Measurements from ENCODE around the gene ABCB8. TPM values are rescaled to one million over a fixed set of nuclear protein-coding genes. Genes with fewer than 3 reads are reported as not detected.

ABCB8 gene
- total RNA-seq, 2 experiments from 2014 or later, result 48.1 to 48.3 TPM

DNA sequence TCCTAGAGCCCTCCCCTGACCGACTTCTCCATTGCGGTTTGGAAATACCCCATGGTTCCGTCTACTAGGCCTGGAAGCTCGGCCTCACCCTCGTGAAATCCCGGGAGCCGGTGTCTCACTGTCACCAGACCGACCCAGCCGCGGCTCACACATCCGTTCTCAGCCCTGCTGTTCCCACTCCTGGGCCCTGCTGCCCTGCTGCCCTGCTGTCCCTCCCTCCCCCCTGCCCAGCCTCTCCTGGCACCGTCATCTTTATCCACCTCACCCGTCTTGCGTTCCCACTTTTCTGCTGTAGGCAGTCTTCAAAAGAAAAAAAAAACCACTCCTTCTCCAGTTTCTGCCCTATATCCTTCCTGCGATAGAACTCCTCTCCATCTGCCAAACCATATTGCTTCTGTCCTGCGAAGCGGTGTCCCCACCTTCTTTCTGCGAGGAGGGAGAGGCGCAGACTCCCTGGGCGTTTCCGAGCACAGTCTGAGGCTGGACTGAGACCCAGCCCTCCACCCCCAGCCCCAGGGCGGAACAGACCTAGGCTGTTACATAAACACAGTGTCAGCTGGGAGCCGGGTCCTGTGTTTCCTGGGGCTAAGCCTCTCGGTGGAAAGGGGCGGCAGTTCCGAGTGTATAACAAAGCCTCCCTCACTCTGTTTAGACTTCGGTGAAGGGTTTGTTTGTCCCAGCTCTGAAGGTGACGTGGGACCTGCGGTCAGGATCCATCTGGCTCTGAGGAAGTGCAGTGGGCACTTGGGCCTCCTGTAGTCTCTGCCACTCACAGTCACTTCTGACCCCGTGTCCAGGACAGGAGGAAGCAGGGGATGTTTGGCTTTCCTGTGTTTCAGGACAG, 60.8 kb downstream of the ABCB8 start:
- Mint-ChIP-seq H3K4me1 (peaks cover 17% of the 10 kb centered on the region), H3K4me3 (peak overlapping the region; percentile 35), H3K36me3 (no peaks in the 10 kb centered on the region), H3K27ac (peak overlapping the region; percentile 23), H3K9me3 (no peaks in the 10 kb centered on the region), H3K27me3 (peaks cover 19% of the 10 kb centered on the region)
- no peak for DNase-seq
- ATAC-seq (ENCODE audit: low read depth), result no peak
- POLR2A ChIA-PET, result interaction anchor here (0.5 kb wide), 1 partner anchor 36 kb away, joined by 3 read pairs; no protein-coding TSS in a partner anchor

GRCh38 chr7:151089893-151090730, 61.9 kb downstream of the ABCB8 start:
- Mint-ChIP-seq H3K4me3 (no peak overlapping the region), H3K36me3 (no peaks in the 10 kb centered on the region), H3K27ac (no peak overlapping the region), H3K27me3 (peaks cover 12% of the 10 kb centered on the region), H3K9me3 (no peaks in the 10 kb centered on the region), H3K4me1 (peaks cover 13% of the 10 kb centered on the region)
- POLR2A ChIA-PET, result interaction anchor here (1.0 to 1.5 kb wide), 2 partner anchors 10 to 137 kb away, joined by 3 read pairs; partner anchors contain the start of genes ABCF2 and FASTK
- ATAC-seq (ENCODE audit: low read depth) (no peak), DNase-seq (no peak)

DNA sequence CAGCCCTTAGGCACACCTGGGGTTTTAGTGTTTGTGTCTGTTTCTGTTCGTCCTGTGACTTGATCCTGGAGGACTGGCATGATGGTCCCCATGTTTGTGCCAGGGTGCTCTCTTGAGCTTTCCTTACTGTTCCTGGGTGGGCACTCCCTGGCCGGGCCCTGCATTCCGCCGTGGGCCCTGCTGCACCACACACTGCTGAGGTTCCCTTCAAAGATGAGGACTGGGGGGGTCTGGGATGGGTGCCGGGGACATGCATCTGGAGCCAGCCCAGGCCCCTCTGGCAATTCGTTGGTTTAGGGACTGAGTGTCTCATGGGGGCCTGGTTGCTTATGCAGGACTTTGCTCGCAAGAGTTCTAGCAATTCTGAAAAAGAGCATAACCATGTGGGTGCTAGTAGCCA, 62.8 kb downstream of the ABCB8 start:
- H3K4me3 Mint-ChIP-seq, result no peak overlapping the region
- POLR2A ChIA-PET, result interaction anchor here (1.0 to 1.5 kb wide), 2 partner anchors 10 to 136 kb away, joined by 3 read pairs; partner anchors contain the start of genes ABCF2 and FASTK
- H3K27ac Mint-ChIP-seq, result no peak overlapping the region
- H3K27me3 Mint-ChIP-seq, result peaks cover 6% of the 10 kb centered on the region
- DNase-seq (no peak), ATAC-seq (ENCODE audit: low read depth) (no peak)
- peaks cover 7% of the 10 kb centered on the region for H3K4me1 Mint-ChIP-seq
- no peaks in the 10 kb centered on the region for H3K36me3 Mint-ChIP-seq
- no peaks in the 10 kb centered on the region for H3K9me3 Mint-ChIP-seq

GRCh38 chr7:151091431-151091830, 63.2 kb downstream of the ABCB8 start:
- Mint-ChIP-seq H3K4me3 (no peak overlapping the region), H3K9me3 (no peaks in the 10 kb centered on the region), H3K4me1 (peaks cover 7% of the 10 kb centered on the region), H3K27ac (no peak overlapping the region), H3K27me3 (peaks cover 6% of the 10 kb centered on the region), H3K36me3 (no peaks in the 10 kb centered on the region)
- no peak for ATAC-seq (ENCODE audit: low read depth)
- POLR2A ChIA-PET, result interaction anchor here (1.5 kb wide), 1 partner anchor 11 kb away, joined by 3 read pairs; the partner anchor contains the start of gene FASTK
- DNase-seq, result no peak

DNA sequence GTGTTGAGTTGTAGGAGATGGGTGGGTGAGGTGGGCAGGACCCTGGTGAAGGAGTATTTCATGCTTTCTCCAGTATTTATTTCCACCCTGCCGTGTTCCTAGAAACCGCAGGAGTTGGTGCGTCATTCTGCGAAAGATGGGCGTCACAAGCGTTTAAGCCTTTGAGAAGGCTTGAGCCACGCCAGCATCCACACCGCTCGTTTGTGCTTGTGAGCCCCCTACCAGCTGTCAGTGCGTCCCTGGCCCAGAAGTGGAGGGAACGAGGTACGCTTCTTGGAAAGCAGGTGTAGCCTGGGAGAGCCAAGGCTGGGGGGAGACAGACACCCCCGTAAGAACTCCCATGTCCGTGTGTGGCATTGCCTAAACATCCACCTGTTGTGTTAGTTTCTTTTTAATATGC, 63.7 kb downstream of the ABCB8 start:
- Mint-ChIP-seq H3K36me3 (no peaks in the 10 kb centered on the region), H3K27me3 (peaks cover 6% of the 10 kb centered on the region), H3K9me3 (no peaks in the 10 kb centered on the region), H3K4me1 (peaks cover 7% of the 10 kb centered on the region), H3K27ac (no peak overlapping the region), H3K4me3 (no peak overlapping the region)
- DNase-seq (no peak), ATAC-seq (ENCODE audit: low read depth) (no peak)
- POLR2A ChIA-PET, result no interaction called here

- no peak overlapping the region for H3K27ac Mint-ChIP-seq
- no peak for ATAC-seq (ENCODE audit: low read depth)
- no peak overlapping the region for H3K4me3 Mint-ChIP-seq
- H3K36me3 Mint-ChIP-seq, result no peaks in the 10 kb centered on the region
- DNase-seq, result peak; percentile 21
- H3K9me3 Mint-ChIP-seq, result no peaks in the 10 kb centered on the region
- POLR2A ChIA-PET, result no interaction called here
- H3K4me1 Mint-ChIP-seq, result peaks cover 3% of the 10 kb centered on the region
- H3K27me3 Mint-ChIP-seq, result peaks cover under 1% of the 10 kb centered on the region
These were observed 65.5 kb downstream of the ABCB8 start for GRCh38 chr7:151093748-151094147.

GRCh38 chr7:151094675-151095074, 66.4 kb downstream of the ABCB8 start:
- Mint-ChIP-seq H3K9me3 (no peaks in the 10 kb centered on the region), H3K27me3 (no peaks in the 10 kb centered on the region), H3K4me3 (no peak overlapping the region), H3K27ac (no peak overlapping the region), H3K36me3 (no peaks in the 10 kb centered on the region), H3K4me1 (no peaks in the 10 kb centered on the region)
- ATAC-seq (ENCODE audit: low read depth), result no peak
- POLR2A ChIA-PET, result no interaction called here
- DNase-seq, result no peak

DNA sequence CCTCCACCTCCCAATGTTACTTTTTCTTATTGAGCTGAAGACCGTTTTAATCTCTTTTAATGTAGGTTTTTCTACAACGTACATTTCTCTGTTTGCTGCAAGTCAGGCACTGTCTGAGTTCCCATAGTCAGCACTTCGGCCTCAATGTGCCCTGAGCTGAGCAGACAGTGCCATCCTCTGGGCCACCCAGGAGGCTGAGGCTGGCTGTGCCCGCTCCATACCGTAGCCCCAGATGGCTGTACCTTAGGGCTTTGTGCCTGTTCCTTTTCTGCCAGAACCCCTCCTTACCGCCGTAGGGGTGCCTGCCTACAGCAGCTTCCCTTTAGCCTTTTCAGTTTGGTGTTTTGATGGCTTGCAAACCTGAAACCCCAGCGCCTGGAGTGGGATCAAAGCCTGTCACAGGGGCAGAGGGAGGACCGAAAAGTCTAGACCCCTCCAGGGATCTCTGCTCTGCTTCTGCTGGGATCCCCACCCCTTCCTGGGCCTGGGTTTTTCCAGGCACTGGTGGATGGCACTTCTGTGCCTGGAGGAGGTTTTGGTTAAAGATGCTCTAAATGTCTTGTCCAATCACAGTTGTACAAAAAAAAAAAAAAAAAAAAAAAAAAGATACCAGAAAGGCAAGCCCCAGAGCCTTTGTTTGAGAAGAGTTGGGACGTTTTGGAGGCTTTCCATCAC, 67.0 kb downstream of the ABCB8 start:
- POLR2A ChIA-PET, result no interaction called here
- no peaks in the 10 kb centered on the region for H3K36me3 Mint-ChIP-seq
- H3K27ac Mint-ChIP-seq, result no peak overlapping the region
- H3K27me3 Mint-ChIP-seq, result no peaks in the 10 kb centered on the region
- H3K9me3 Mint-ChIP-seq, result no peaks in the 10 kb centered on the region
- no peak for DNase-seq
- no peak overlapping the region for H3K4me3 Mint-ChIP-seq
- no peak for ATAC-seq (ENCODE audit: low read depth)
- no peaks in the 10 kb centered on the region for H3K4me1 Mint-ChIP-seq

DNA sequence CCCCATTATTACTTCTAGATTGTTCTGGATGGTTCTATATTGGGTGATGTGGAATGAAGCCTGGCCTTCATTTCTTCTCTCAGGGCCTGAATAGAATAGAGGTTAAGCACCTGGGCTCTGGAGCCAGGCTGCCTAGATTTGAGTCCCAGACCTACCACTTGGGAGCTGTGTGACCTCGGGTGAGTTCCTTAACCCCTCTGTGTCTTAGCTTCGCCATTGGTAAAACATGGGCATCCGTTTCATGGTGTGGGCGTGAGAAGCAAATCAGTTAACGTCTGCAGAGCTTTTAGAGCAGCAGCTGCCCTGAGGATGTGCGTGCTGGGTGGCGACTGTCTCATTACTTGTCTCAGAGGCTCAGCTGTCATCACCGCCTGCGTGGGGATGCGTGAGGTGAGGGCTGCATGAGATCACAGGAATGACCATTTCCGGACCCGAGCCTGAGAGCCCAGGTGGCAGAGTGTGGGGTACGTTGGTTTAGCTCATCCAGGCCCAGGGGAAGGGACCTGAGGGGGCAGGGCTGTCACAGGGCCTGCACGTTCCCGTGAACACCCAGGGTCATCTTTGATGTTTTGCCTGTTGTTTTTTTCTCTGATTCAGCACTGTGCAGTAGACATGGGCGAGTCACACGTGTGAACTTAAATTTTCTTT, 67.7 kb downstream of the ABCB8 start:
- no peak overlapping the region for H3K27ac Mint-ChIP-seq
- no peaks in the 10 kb centered on the region for H3K9me3 Mint-ChIP-seq
- POLR2A ChIA-PET, result no interaction called here
- H3K36me3 Mint-ChIP-seq, result no peaks in the 10 kb centered on the region
- no peaks in the 10 kb centered on the region for H3K27me3 Mint-ChIP-seq
- ATAC-seq (ENCODE audit: low read depth), result no peak
- no peak overlapping the region for H3K4me3 Mint-ChIP-seq
- H3K4me1 Mint-ChIP-seq, result no peaks in the 10 kb centered on the region
- no peak for DNase-seq

Other genes with a start within 250 kb of the ABCB8 start
- under 1 TPM; 0.61 to 0.82 TPM for gene TMEM176B, start 228.1 kb upstream of the ABCB8 start, total RNA-seq
- under 1 TPM in 1 of 2 experiments, not detected in 1; 0.54 TPM for gene TMEM176A, start 227.7 kb upstream of the ABCB8 start, total RNA-seq
- gene AOC1, start 175.9 kb upstream of the ABCB8 start, total RNA-seq, result not detected
- gene KCNH2, start 50.1 kb upstream of the ABCB8 start, total RNA-seq, result under 1 TPM; 0.50 to 0.54 TPM
- gene NOS3, start 37.4 kb upstream of the ABCB8 start, total RNA-seq, result 10 to 100 TPM; 12.5 to 15.8 TPM
- gene ATG9B, start 4.0 kb upstream of the ABCB8 start, total RNA-seq, result 10 to 100 TPM; 11.1 to 11.6 TPM
- gene ASIC3, start 20.1 kb downstream of the ABCB8 start, total RNA-seq, result 1 to 10 TPM; 4.7 to 6.0 TPM
- 10 to 100 TPM; 15.3 to 15.9 TPM for gene CDK5, start 29.4 kb downstream of the ABCB8 start, total RNA-seq
- gene SLC4A2, start 31.1 kb downstream of the ABCB8 start, total RNA-seq, result 10 to 100 TPM; 86.8 to 89.9 TPM
- gene FASTK, start 52.4 kb downstream of the ABCB8 start, total RNA-seq, result 100 to 1,000 TPM in 1 of 2 experiments, 10 to 100 TPM in 1; 96.5 to 100 TPM
- 10 to 100 TPM; 75.7 to 78.3 TPM for gene TMUB1, start 55.0 kb downstream of the ABCB8 start, total RNA-seq
- 10 to 100 TPM; 31.7 to 32.7 TPM for gene AGAP3, start 58.0 kb downstream of the ABCB8 start, total RNA-seq
- gene GBX1, start 139.2 kb downstream of the ABCB8 start, total RNA-seq, result not detected
- gene ASB10, start 158.8 kb downstream of the ABCB8 start, total RNA-seq, result not detected
- 1 to 10 TPM; 1.6 to 2.2 TPM for gene H2BK1, start 182.0 kb downstream of the ABCB8 start, total RNA-seq
- 10 to 100 TPM; 29.5 to 31.2 TPM for gene ABCF2, start 198.8 kb downstream of the ABCB8 start, total RNA-seq
- 10 to 100 TPM; 44.3 to 48.4 TPM for gene CHPF2, start 204.0 kb downstream of the ABCB8 start, total RNA-seq
- gene SMARCD3, start 220.2 kb downstream of the ABCB8 start, total RNA-seq, result 10 to 100 TPM in 1 of 2 experiments, 1 to 10 TPM in 1; 7.8 to 12.6 TPM